ENCODE data around the gene NENF.

DNA sequence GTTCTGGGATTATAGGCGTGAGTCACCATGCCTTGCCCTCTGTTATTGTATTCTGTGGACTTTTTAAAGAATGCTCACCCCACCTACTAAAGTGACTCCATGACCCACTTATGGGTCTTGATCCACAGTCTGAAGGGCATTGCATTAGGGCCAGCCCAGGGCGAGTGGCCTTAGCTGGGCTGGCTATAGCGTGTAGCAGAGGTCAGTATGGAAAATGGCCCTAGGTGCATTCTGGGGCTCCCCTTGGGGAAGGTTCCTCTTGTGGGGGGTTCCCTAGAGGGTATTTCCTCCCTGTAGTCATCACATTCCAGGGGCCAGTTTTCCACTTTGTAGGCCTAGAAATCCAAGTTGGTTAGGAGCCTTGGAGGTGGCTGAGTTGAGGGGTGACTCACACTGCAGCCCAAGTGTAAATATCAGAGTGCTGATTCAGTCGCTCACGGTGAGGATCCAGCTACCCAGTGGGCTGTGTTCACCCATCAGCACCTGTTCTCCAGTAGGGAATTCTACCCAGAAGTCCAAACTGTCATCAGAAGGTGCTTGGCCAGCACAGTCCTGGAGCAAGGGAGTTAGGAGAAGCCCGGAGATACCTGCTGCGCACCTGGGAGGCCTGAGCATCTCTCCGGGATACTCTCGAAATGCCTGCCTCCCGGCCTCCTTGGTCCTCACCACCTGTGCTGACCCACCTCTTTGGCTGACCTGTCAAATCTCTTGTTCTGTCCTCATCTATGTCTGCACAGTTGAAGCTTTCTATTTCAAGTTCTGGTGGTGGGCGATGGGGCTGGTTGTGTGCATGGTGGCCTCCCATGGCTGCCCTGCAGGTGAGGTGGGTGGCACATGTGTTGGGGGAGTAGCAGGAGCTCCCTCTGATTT, 52.2 kb downstream of the NENF start:
- TF ChIP-seq, protein P1, sequence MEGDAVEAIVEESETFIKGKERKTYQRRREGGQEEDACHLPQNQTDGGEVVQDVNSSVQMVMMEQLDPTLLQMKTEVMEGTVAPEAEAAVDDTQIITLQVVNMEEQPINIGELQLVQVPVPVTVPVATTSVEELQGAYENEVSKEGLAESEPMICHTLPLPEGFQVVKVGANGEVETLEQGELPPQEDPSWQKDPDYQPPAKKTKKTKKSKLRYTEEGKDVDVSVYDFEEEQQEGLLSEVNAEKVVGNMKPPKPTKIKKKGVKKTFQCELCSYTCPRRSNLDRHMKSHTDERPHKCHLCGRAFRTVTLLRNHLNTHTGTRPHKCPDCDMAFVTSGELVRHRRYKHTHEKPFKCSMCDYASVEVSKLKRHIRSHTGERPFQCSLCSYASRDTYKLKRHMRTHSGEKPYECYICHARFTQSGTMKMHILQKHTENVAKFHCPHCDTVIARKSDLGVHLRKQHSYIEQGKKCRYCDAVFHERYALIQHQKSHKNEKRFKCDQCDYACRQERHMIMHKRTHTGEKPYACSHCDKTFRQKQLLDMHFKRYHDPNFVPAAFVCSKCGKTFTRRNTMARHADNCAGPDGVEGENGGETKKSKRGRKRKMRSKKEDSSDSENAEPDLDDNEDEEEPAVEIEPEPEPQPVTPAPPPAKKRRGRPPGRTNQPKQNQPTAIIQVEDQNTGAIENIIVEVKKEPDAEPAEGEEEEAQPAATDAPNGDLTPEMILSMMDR (conservative IDR thresholded peaks at IDR 0.05 in 1 of 2, IDR thresholded peaks at IDR 0.05 in 1 of 2; ENCODE audit: extremely low read depth in 1 of 2, insufficient read depth in 1 of 2, low read depth in 1 of 2, low read length in 2 of 2), result no peak
- no peak for TF ChIP-seq EZH2 (IDR thresholded peaks at IDR 0.05; ENCODE audit: borderline replicate concordance, low read length)
